ENCODE data around the gene POFUT2. TPM values are rescaled to one million over a fixed set of nuclear protein-coding genes. Genes with fewer than 3 reads are reported as not detected.

Gene POFUT2
- total RNA-seq, 2 experiments from 2014 or later: 14.3 TPM

DNA sequence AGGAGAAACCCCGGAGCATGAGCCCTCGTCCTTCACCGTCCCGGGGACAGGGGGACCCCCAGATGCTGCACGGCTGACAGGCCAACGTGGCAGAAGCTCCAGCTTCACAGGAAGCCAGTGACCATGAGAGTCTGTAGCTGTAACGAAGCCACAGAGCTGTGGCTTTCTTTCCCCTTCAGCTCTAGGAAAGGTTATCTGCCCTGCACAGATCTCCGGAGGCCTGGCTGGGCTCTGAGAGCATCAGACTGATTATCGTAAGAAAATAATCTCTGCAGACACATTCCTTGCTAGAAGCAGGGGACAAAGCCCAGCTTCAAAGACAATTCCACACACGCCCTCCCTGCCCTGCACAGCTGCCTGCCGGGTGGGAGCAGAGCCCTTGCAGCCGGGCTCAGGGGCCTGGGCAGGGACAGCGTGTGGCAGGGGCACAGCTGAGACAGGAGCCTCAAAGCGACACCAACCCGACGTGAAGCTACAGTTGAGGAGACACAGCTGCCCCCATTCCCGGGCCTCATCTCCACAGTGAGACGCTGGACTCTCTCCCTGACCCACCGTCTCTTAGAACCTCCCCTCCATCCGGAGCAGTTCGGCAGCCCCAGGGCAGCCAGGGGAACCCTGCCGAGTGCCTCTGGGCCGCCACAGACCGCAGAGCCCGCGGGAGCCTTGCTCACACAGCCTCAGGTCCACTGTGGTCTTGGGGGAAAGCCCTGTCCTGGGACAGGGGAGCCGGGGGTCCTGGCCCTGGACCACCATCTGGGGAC is 30.6 kb downstream of the POFUT2 start:
- DNase-seq: no peak
- CTCF ChIA-PET: interaction anchor here (1.0 to 1.3 kb wide), 2 partner anchors 8 to 117 kb away, joined by 3 read pairs; no protein-coding TSS in a partner anchor
- Mint-ChIP-seq H3K4me3 (no peak overlapping the region), H3K27ac (no peak overlapping the region), H3K4me1 (ENCODE audit: low read depth) (peaks cover 15% of the 10 kb centered on the region), H3K27me3 (peaks cover 9% of the 10 kb centered on the region), H3K36me3 (no peaks in the 10 kb centered on the region), H3K9me3 (no peaks in the 10 kb centered on the region)
- intact Hi-C loops (cut with micrococcal nuclease): no loop called here
- POLR2A ChIA-PET: no interaction called here

DNA sequence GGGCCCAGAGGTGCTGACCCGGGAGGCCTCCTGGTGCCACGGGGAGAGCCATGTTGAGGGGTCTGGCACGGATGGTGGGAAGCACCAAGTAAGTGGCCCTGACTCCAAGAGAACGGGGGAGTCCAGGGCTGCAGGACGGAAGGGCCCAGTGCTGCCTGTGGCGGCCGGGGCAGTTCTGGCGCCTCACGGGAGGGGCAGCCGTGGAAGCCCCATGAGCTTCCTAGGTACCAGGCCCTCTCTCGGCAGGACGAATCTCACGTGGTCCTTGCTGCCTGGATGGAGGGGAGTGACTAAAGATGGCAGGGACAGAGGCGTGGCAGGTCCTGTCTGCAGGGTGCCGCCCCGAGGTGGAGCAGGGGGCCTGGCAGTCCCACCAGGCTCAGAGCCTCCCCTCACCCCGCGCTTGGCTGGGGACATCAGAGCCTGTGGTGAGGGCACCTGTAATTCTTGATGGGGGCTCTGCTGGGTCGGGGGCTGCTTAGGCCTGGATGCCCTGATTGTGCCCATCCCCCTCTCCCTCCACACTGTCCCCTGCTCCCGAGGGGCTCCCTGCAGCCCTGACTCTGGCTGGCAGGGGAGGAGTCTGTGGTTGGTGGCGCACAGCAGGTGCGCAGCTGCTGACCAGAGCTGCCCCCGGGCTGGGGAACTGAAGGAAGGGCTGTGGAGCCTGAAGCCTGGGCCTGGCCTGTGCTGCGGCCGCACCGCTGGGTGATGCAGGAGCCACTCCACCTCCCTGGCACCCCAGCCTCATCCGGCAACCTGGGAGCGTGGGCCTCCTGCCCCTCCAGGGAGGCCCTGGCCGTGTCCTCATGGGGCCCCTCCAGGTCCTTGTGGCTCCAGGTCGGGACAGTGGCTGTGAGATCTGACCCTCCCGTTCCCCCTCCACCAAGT is 31.4 kb downstream of the POFUT2 start:
- Mint-ChIP-seq H3K9me3 (no peaks in the 10 kb centered on the region), H3K4me1 (ENCODE audit: low read depth) (peaks cover 15% of the 10 kb centered on the region), H3K27ac (no peak overlapping the region), H3K4me3 (no peak overlapping the region), H3K27me3 (peaks cover 9% of the 10 kb centered on the region), H3K36me3 (no peaks in the 10 kb centered on the region)
- POLR2A ChIA-PET: no interaction called here
- CTCF ChIA-PET: interaction anchor here (1.0 to 1.3 kb wide), 2 partner anchors 8 to 116 kb away, joined by 3 read pairs; no protein-coding TSS in a partner anchor
- intact Hi-C loops (cut with micrococcal nuclease): no loop called here
- no peak for DNase-seq

DNA sequence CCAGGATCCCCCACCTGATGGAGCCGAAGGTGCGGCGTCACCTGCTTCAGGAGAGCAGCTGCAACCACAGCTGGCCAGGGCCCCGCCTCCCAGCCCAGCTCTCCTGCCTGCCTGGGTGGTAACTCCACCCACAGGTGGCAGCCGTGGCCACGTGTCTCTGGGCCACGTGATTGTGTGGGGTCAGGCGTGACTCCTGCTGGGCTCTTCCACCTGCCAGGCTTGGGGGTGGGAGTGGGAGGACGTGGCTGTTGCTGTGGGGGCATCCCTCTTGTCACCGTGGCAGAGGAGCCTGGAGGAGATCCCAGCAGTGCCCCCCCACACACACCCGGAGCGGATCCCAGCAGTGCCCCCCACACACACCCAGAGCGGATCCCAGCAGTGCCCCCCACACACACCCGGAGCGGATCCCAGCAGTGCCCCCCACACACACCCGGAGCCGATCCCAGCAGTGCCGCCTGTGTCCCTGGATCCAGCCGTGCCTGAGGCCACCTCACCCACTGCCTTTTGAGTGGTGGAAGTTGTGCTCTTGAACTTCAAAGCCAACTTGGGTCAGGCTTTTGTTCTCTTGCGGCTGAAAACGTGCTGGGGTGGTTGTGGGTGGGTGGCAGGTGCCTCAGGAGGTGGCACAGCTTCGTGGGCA is 32.2 kb downstream of the POFUT2 start:
- H3K27ac Mint-ChIP-seq: no peak overlapping the region
- ChIA-PET CTCF (no interaction called here), POLR2A (no interaction called here)
- H3K9me3 Mint-ChIP-seq: no peaks in the 10 kb centered on the region
- H3K36me3 Mint-ChIP-seq: no peaks in the 10 kb centered on the region
- no peak overlapping the region for H3K4me3 Mint-ChIP-seq
- peaks cover 9% of the 10 kb centered on the region for H3K27me3 Mint-ChIP-seq
- peaks cover 15% of the 10 kb centered on the region for H3K4me1 Mint-ChIP-seq (ENCODE audit: low read depth)
- DNase-seq: peak; percentile 46
- intact Hi-C loops (cut with micrococcal nuclease): no loop called here

DNA sequence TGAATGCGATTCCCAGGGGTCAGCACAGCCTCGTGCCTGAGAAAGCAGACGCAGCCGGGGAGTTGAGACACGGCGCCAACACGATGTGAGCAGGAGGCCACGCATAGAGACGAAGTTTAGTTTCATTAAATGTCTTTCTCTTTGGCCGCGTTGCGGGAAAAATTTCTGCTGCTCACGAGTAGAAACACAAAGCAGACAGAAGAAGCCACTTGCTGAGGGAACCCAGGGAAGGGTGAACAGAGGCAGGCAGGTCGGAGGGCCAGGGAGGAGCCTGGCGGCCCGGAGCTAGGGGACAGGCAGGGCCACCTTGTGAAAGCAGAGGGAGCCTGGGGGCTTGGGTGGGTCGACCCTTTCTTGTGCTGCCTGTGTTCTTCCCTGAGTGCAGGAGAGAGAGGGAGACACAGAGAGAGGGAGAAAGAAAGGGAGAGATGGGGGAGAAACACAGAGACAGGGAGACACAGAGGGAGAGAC is 33.2 kb downstream of the POFUT2 start:
- peaks cover 15% of the 10 kb centered on the region for H3K4me1 Mint-ChIP-seq (ENCODE audit: low read depth)
- POLR2A ChIA-PET: no interaction called here
- intact Hi-C loops (cut with micrococcal nuclease): no loop called here
- DNase-seq: no peak
- H3K9me3 Mint-ChIP-seq: no peaks in the 10 kb centered on the region
- H3K4me3 Mint-ChIP-seq: no peak overlapping the region
- peaks cover 9% of the 10 kb centered on the region for H3K27me3 Mint-ChIP-seq
- no peak overlapping the region for H3K27ac Mint-ChIP-seq
- no peaks in the 10 kb centered on the region for H3K36me3 Mint-ChIP-seq
- CTCF ChIA-PET: no interaction called here

DNA sequence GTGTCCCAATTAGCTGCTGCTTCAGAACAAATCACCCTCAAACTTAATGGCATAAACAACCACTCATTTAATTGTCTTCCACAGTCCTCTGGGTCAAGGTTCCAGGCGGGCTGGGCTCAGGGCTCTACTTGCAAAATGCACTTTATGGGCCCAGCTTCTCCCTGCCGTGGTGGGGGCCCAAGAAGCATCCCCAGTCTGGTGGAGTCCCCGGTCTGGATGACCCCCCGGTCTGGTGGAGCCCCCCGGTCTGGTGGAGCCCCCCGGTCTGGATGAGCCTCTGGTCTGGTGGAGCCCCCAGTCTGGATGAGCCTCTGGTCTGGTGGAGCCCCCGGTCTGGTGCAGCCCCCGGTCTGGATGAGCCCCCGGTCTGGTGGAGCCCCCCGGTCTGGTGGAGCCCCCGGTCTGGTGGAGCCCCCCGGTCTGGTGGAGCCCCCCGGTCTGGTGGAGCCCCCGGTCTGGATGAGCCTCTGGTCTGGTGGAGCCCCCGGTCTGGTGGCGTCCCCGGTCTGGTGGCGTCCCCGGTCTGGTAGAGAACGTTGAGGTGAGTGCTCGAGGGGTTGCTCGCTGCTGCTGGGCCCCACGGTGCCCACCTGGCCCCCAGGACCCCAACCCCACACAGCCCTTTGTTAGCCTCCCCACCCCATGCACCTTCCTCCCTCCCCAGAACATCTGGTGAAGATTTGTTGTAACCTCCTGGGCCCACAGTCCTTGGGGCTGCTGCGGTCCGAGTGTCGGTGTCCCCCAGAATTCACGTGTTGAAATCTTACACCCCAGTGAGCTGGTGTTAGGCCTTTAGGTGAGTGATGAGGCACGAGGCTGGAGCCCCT is 33.8 kb downstream of the POFUT2 start:
- CTCF ChIA-PET: no interaction called here
- no peaks in the 10 kb centered on the region for H3K9me3 Mint-ChIP-seq
- H3K36me3 Mint-ChIP-seq: no peaks in the 10 kb centered on the region
- DNase-seq: no peak
- H3K27me3 Mint-ChIP-seq: peaks cover 9% of the 10 kb centered on the region
- intact Hi-C loops (cut with micrococcal nuclease): no loop called here
- H3K4me3 Mint-ChIP-seq: no peak overlapping the region
- H3K4me1 Mint-ChIP-seq (ENCODE audit: low read depth): peaks cover 15% of the 10 kb centered on the region
- POLR2A ChIA-PET: no interaction called here
- no peak overlapping the region for H3K27ac Mint-ChIP-seq

DNA sequence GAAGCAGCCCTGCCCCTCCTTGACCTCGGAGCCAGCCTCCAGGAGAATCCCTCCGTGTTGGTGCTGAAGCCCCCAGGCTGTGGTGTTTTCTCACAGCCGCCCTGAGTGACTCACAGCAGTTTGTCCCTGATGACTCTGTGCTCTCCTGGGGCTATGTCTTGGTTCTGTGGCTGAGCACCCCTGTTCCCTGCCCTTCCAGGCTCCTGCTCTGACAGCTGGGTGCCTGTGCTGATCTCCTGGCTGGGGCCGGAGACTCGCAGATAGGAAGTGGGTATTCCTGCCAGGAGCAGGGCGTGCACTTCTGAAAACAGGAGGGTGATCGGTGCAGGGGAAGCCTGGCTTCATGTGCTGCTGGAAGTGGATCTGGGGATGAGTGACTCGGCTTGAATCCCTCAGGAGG is 34.5 kb downstream of the POFUT2 start:
- H3K36me3 Mint-ChIP-seq: no peaks in the 10 kb centered on the region
- POLR2A ChIA-PET: no interaction called here
- CTCF ChIA-PET: no interaction called here
- peaks cover 9% of the 10 kb centered on the region for H3K27me3 Mint-ChIP-seq
- H3K27ac Mint-ChIP-seq: no peak overlapping the region
- no peak for DNase-seq
- peaks cover 15% of the 10 kb centered on the region for H3K4me1 Mint-ChIP-seq (ENCODE audit: low read depth)
- intact Hi-C loops (cut with micrococcal nuclease): no loop called here
- no peaks in the 10 kb centered on the region for H3K9me3 Mint-ChIP-seq
- H3K4me3 Mint-ChIP-seq: no peak overlapping the region

DNA sequence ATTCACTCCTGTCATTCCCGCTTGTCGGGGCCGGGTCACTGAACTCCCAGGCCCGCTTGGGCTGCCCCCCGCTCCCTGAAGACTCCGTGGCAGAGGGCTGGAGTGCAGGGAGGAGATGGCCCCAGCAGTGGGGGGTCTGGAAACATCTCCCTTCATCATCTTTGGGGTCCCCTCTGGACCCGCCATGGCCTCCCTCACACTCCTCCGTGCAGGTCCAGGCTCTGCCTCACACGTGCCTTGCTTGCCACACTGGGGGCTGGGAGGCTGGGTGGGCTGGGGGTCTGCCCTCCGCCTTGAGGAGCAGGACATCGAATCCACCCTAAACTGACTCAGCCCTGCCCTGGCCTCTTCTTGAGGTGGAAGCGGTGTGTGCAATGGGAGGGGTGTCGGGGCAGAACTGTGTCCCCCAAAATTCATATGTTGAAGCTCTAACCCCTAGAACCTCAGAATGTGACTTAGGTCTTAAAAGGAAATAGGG is 35.2 kb downstream of the POFUT2 start:
- H3K4me1 Mint-ChIP-seq (ENCODE audit: low read depth): peaks cover 15% of the 10 kb centered on the region
- no peak for DNase-seq
- H3K27me3 Mint-ChIP-seq: peaks cover 11% of the 10 kb centered on the region
- no peaks in the 10 kb centered on the region for H3K36me3 Mint-ChIP-seq
- ChIA-PET POLR2A (no interaction called here), CTCF (no interaction called here)
- H3K4me3 Mint-ChIP-seq: no peak overlapping the region
- intact Hi-C loops (cut with micrococcal nuclease): no loop called here
- no peak overlapping the region for H3K27ac Mint-ChIP-seq
- H3K9me3 Mint-ChIP-seq: no peaks in the 10 kb centered on the region

DNA sequence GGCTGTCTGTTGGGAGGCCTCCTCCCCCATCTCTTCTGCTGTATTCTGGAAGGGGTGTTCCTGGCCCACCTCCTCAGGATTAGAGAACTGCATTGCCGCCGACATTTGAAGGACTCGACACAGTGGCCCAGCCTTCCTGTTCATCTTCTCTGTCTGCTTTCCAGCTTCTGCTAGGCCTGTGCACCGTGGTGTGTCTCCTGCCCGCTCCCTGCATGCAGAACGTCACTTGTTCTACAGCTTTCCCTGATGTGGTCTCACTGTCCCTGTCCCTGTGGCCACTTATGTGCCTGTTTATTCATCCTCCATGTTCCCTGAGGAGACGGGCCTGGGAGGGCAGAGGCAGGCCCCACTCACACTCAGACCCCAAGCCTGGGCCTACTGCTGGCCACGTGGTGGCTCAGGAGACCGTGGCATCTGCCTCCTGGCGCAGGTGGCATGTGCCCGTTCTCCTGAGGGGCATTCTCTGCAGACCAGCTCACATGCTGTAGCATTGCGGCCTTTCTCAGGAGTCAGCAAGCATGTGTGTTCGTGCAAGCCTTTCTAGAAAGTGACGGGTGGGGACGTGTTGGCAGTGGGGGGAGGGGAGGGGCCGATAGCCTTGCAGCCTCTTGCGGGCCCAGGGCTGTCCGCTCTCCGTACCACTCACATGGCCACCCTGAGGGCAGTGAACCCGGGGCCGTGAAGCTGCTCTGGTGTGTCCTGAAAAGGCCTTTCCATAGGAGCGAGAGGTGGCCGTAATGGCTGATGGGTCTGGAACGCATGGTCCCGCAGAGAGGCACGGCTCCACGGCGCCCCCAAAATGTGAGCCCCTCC is 35.9 kb downstream of the POFUT2 start:
- DNase-seq: no peak
- ChIA-PET CTCF (no interaction called here), POLR2A (no interaction called here)
- no peak overlapping the region for H3K4me3 Mint-ChIP-seq
- intact Hi-C loops (cut with micrococcal nuclease): no loop called here
- H3K36me3 Mint-ChIP-seq: no peaks in the 10 kb centered on the region
- H3K4me1 Mint-ChIP-seq (ENCODE audit: low read depth): peaks cover 15% of the 10 kb centered on the region
- H3K9me3 Mint-ChIP-seq: no peaks in the 10 kb centered on the region
- peaks cover 13% of the 10 kb centered on the region for H3K27me3 Mint-ChIP-seq
- H3K27ac Mint-ChIP-seq: no peak overlapping the region

DNA sequence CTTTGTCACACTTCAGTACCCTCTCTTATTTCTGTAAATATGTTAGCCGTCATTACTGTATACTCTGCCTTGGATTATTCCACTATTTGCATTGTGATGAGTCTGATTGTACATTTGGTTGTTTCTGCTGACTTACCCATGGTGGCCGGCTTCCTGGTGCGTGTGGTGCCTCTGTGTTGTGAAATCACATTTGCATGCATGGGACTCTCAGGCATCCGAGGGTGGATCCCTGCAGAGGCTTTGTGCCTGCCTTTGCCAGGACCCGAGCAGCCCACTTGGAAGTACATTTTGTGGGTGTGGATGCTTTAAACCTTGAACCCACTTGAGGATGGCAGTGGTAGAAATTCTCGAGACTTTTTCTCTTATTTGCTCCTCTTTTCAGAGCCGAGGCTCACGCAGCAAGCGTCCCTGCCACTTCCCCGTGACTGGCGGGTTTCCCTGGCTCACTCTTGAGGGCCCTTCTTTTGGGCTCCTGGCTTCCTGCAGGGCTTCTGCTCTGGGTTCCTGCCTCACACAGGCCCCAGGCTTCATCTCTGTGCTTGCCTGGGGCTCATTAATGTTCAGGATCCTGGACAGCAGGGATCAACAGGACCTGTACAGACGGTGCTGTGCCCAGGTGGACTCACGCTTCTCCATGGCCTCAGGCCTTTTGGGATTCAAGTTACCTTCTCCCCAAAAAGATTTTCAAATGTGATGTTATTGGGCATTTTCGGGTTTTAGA is 36.6 kb downstream of the POFUT2 start:
- no peaks in the 10 kb centered on the region for H3K9me3 Mint-ChIP-seq
- POLR2A ChIA-PET: no interaction called here
- H3K4me3 Mint-ChIP-seq: no peak overlapping the region
- H3K4me1 Mint-ChIP-seq (ENCODE audit: low read depth): peaks cover 14% of the 10 kb centered on the region
- H3K27ac Mint-ChIP-seq: no peak overlapping the region
- intact Hi-C loops (cut with micrococcal nuclease): no loop called here
- no peaks in the 10 kb centered on the region for H3K36me3 Mint-ChIP-seq
- peaks cover 12% of the 10 kb centered on the region for H3K27me3 Mint-ChIP-seq
- no peak for DNase-seq
- CTCF ChIA-PET: no interaction called here

DNA sequence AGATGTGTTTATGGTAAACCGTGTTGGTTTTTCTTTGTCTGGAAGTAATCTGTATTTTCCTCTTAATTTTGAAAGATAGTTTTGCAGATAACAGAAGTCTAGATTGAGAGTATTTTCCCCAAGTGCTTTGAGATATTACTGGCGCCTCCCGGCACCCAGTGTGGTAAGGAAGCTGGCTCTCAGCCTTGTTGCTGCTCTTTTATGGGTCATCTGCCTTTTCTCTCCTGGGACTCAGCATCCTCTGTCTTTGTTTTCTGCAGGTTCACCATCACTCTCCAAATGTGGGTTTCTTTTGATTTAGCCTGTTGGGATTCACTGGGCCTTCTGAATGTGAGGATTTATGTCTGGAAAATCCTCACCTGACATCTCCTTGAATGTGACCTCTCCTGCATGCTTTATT is 37.4 kb downstream of the POFUT2 start:
- H3K4me1 Mint-ChIP-seq (ENCODE audit: low read depth): peaks cover 8% of the 10 kb centered on the region
- no peaks in the 10 kb centered on the region for H3K36me3 Mint-ChIP-seq
- no peak overlapping the region for H3K4me3 Mint-ChIP-seq
- peaks cover 9% of the 10 kb centered on the region for H3K27me3 Mint-ChIP-seq
- ChIA-PET POLR2A (no interaction called here), CTCF (interaction anchor here (1.0 kb wide), 1 partner anchor 110 kb away, joined by 4 read pairs; no protein-coding TSS in a partner anchor)
- DNase-seq: no peak
- H3K9me3 Mint-ChIP-seq: no peaks in the 10 kb centered on the region
- intact Hi-C loops (cut with micrococcal nuclease): no loop called here
- H3K27ac Mint-ChIP-seq: no peak overlapping the region

DNA sequence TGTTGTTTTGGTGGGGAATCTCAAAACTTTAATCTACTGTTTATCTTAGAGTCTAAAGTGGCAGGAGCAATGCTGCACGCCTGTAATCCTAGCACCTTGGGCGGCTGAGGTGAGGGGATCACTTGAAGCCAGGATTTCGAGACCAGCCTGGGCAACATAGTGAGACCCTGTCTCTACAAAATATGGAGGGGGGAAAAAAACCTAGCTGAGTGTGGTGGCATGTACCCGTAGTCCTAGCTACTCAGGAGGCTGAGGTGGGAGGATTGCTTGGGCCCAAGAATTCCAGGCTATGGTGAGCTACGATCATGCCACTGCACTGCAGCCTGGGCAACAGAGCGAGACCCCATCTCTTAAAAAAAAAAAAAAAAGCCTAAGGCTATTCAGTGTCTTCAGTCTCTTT is 38.1 kb downstream of the POFUT2 start:
- ChIA-PET POLR2A (no interaction called here), CTCF (interaction anchor here (1.0 kb wide), 1 partner anchor 109 kb away, joined by 4 read pairs; no protein-coding TSS in a partner anchor)
- H3K27me3 Mint-ChIP-seq: peaks cover 6% of the 10 kb centered on the region
- peaks cover 3% of the 10 kb centered on the region for H3K9me3 Mint-ChIP-seq
- H3K36me3 Mint-ChIP-seq: no peaks in the 10 kb centered on the region
- peaks cover 2% of the 10 kb centered on the region for H3K4me1 Mint-ChIP-seq (ENCODE audit: low read depth)
- no peak overlapping the region for H3K4me3 Mint-ChIP-seq
- intact Hi-C loops (cut with micrococcal nuclease): no loop called here
- DNase-seq: no peak
- H3K27ac Mint-ChIP-seq: no peak overlapping the region

All from activated CD4-positive, alpha-beta memory T cell treated with anti-CD3 and anti-CD28 coated beads for 36 hours (primary cell).